GM18498 (cell line): ENCODE results near the gene GRIPAP1.
"Not testable (repeated sequence)": the region's sequence is repeated elsewhere in the genome, so short reads cannot be mapped to it uniquely, and the experiment has no call there.

ENCODE experiments used
- ATAC-seq: cut with Tn5 transposase; IDR thresholded peaks from one replicate; pipeline ENCODE4 v1.9.1; 2021; ENCODE audit warnings: mild to moderate bottlenecking, moderate library complexity; ENCODE audit not compliant: unreplicated experiment

The GRIPAP1 gene

GRCh38 chrX:48997455-48997854 is 4.6 kb downstream of the GRIPAP1 start:
- no peak for ATAC-seq

- ATAC-seq: no peak
Observed at GRCh38 chrX:48996969-48997368, 5.1 kb downstream of the GRIPAP1 start.

- ATAC-seq: no peak
Observed at GRCh38 chrX:48992341-48992740, 9.7 kb downstream of the GRIPAP1 start.

- no peak for ATAC-seq
Observed at GRCh38 chrX:48989483-48989882, 12.6 kb downstream of the GRIPAP1 start.

- ATAC-seq: no peak
Observed at GRCh38 chrX:48983896-48984295, 18.2 kb downstream of the GRIPAP1 start.

GRCh38 chrX:48983081-48983480 is 19.0 kb downstream of the GRIPAP1 start:
- ATAC-seq: no peak

- ATAC-seq: no peak
Observed at GRCh38 chrX:48981178-48981577, 20.9 kb downstream of the GRIPAP1 start.

- not testable (repeated sequence) for ATAC-seq
Observed at GRCh38 chrX:48980341-48980740, 21.7 kb downstream of the GRIPAP1 start.

GRCh38 chrX:48978226-48978625 is 23.8 kb downstream of the GRIPAP1 start:
- ATAC-seq: no peak

- ATAC-seq: no peak
Observed at GRCh38 chrX:48976086-48976485, 26.0 kb downstream of the GRIPAP1 start.

- no peak for ATAC-seq
Observed at GRCh38 chrX:48975541-48975940, 26.5 kb downstream of the GRIPAP1 start.

- no peak for ATAC-seq
Observed at GRCh38 chrX:48975041-48975440, 27.0 kb downstream of the GRIPAP1 start.

GRCh38 chrX:48974574-48974973 is 27.5 kb downstream of the GRIPAP1 start:
- no peak for ATAC-seq

- ATAC-seq: no peak
Observed at GRCh38 chrX:48974033-48974432, 28.0 kb downstream of the GRIPAP1 start.

- ATAC-seq: no peak
Observed at GRCh38 chrX:48972220-48973164, 29.6 kb downstream of the GRIPAP1 start.

GRCh38 chrX:48971249-48972219 is 30.5 kb downstream of the GRIPAP1 start, which contains the start of gene KCND1:
TSS of gene KCND1 (minus strand) at chrX:48971844. CDS start at chrX:48970271, 1,573 bp downstream.
- no peak for ATAC-seq

GRCh38 chrX:48969471-48969870 is 32.6 kb downstream of the GRIPAP1 start:
- no peak for ATAC-seq

- no peak for ATAC-seq
Observed at GRCh38 chrX:48968377-48968776, 33.7 kb downstream of the GRIPAP1 start.

- no peak for ATAC-seq
Observed at GRCh38 chrX:48966796-48967579, 35.1 kb downstream of the GRIPAP1 start.

- ATAC-seq: no peak
Observed at GRCh38 chrX:48965959-48966358, 36.1 kb downstream of the GRIPAP1 start.
